Measurements from ENCODE around the gene SLC16A3. TPM values are rescaled to one million over a fixed set of nuclear protein-coding genes. Genes with fewer than 3 reads are reported as not detected.

SLC16A3 gene
- total and polyA plus RNA-seq, 2 donors (not counting 3 experiments of a cell fraction or from before 2014, with no cell fraction given): 95.9 to 171 TPM

DNA sequence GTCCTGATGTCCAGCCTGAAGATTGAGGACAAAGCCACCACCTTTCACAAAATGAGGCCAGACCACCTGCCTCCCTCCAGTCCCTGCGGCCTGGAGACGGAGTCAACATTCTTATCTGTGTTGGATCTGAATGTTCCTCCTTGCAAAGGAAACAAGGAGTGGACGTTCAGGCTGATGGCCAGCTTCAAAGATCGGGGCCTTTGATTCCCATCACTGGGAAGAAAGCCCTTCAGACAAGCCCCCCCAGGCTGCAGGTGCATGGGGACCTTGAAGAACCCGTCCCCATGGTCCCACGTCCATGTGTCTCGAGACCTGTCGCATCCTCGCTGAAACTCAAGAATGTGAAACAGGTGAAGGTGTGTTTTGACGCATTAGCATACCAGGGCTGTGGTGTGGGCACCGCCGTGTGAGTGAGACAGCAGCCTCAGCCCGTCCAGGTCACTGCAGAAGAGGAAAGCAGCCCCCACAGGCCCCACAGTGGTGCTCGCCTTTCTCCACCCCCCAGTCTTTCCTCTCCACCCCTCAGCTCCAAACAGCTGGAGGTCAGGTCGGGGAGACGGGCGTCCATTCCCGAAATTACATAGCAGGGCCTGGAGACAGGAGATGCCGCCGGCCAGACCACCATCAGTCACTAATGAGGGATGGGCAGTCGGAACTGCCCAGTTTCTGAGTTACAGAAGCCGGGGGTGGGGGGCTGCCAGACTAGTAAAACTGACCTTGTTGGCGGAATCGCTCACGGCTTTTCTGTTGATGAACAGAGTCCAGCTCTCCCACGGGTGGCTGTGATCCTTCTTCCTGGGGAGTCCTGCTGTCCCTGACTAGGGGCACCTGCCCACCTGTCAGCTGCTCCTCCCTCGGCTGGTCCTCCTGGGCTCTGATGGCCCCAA, 45.5 kb downstream of the SLC16A3 start:
- Histone ChIP-seq H3K4me3 (replicated peaks in 1 of 3; ENCODE audit: insufficient read depth in 1 of 3, low read depth in 1 of 3, low read length in 3 of 3) (no peak overlapping the region), H2AFZ (ENCODE audit: low read depth, low read length) (peak overlapping the region; percentile 85), H3K9me3 (replicated peaks; ENCODE audit: control insufficient read depth, insufficient read depth, low read length) (no peaks in the 10 kb centered on the region), H3K4me2 (ENCODE audit: insufficient read depth, low read length) (peak overlapping the region; percentile 45), H3K36me3 (ENCODE audit: control insufficient read depth in 2 of 2, extremely low read depth in 1 of 2, insufficient read depth in 2 of 2, low read length in 2 of 2) (peaks cover 5 to 19% of the 10 kb centered on the region in 2 experiments), H3K79me2 (ENCODE audit: control insufficient read depth, insufficient read depth, low read length) (peaks cover 39% of the 10 kb centered on the region), H3K9me1 (replicated peaks; ENCODE audit: control insufficient read depth, extremely low read depth, insufficient read depth, low read length) (no peaks in the 10 kb centered on the region), H3K9ac (replicated peaks; ENCODE audit: extremely low read depth, insufficient read depth, low read length) (no peak overlapping the region), H3K27me3 (ENCODE audit: control insufficient read depth in 2 of 2, insufficient read depth in 2 of 2, low read length in 2 of 2) (no peaks in the 10 kb centered on the region), H3K4me1 (ENCODE audit: control insufficient read depth, extremely low read depth, insufficient read depth, low read length) (peaks cover 14% of the 10 kb centered on the region), H4K20me1 (replicated peaks; ENCODE audit: control insufficient read depth, extremely low read depth, insufficient read depth, low read length) (no peaks in the 10 kb centered on the region), H3K27ac (ENCODE audit: insufficient read depth, low read depth, low read length) (no peak overlapping the region)
- BruUV-seq (replicated peaks): TSS peak; percentile 14
- DNase-seq (ENCODE audit: low read depth, low spot score): no peak
- CTCF ChIA-PET: interaction anchor here (1.0 to 1.8 kb wide), 5 partner anchors 9 to 244 kb away, joined by 3 to 6 read pairs (median 4); no protein-coding TSS in a partner anchor
- intact Hi-C loops (cut with micrococcal nuclease) (no loop called here), dilution Hi-C loops (cut with MboI; ENCODE audit: extremely low pct_ligation_motif_present, low sequenced_read_pairs) (no loop called here)
- no peak for FAIRE-seq
- POLR2A ChIA-PET: interaction anchor here (1.6 kb wide), 1 partner anchor 23 kb away, joined by 3 read pairs; no protein-coding TSS in a partner anchor
- TF ChIP-seq EZH2 (IDR thresholded peaks at IDR 0.05; ENCODE audit: borderline replicate concordance, low read depth, low read length, severe bottlenecking) (no peak), GATA2 (IDR thresholded peaks at IDR 0.05; ENCODE audit: insufficient read depth, insufficient read length, low read depth, low read length) (no peak), FOS (IDR thresholded peaks at IDR 0.05; ENCODE audit: borderline replicate concordance, insufficient read depth, low read length) (no peak), POLR2AphosphoS5 (IDR thresholded peaks at IDR 0.05; ENCODE audit: insufficient read depth, low read depth, low read length) (no peak)

DNA sequence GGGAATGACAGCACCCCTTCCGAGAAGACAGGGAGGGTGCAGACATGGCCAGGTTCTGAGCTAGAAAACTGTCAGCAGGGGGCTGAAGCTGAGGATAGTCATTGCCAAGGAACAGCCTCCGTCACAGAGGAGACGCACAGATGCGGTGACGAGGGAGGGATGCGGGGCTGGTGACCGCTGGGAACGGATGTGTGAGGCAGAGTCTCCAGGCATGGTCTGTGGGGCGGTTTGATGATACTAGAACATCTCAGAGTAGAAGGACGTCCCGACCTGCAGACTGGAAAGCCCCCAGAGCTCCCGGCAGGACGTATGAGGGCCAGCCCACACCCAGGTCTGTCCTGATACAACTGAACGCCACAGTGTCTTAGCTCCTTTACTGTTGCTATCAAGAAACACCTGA, 46.5 kb downstream of the SLC16A3 start:
- ChIA-PET POLR2A (no interaction called here), CTCF (interaction anchor here (1.2 to 1.5 kb wide), 3 partner anchors 8 to 26 kb away, joined by 3 to 4 read pairs (median 4); no protein-coding TSS in a partner anchor)
- no peaks in the 10 kb centered on the region for H3K27me3 ChIP-seq (ENCODE audit: control insufficient read depth in 2 of 2, insufficient read depth in 2 of 2, low read length in 2 of 2)
- no peak overlapping the region for H3K4me3 ChIP-seq (replicated peaks in 1 of 3; ENCODE audit: insufficient read depth in 1 of 3, low read depth in 1 of 3, low read length in 3 of 3)
- no peak for FAIRE-seq
- TF ChIP-seq, protein P1, sequence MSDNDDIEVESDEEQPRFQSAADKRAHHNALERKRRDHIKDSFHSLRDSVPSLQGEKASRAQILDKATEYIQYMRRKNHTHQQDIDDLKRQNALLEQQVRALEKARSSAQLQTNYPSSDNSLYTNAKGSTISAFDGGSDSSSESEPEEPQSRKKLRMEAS (IDR thresholded peaks at IDR 0.05; ENCODE audit: insufficient read depth, insufficient read length): no peak
- TF ChIP-seq FOS (IDR thresholded peaks at IDR 0.05; ENCODE audit: borderline replicate concordance, insufficient read depth, low read length) (no peak), EZH2 (IDR thresholded peaks at IDR 0.05; ENCODE audit: borderline replicate concordance, low read depth, low read length, severe bottlenecking) (no peak), JUN (IDR thresholded peaks at IDR 0.05; ENCODE audit: borderline replicate concordance, insufficient read depth, insufficient read length, low read depth) (no peak), POLR2AphosphoS5 (IDR thresholded peaks at IDR 0.05; ENCODE audit: insufficient read depth, low read depth, low read length) (no peak), MYC (IDR thresholded peaks at IDR 0.05; ENCODE audit: low read depth, low read length) (no peak), GATA2 (IDR thresholded peaks at IDR 0.05; ENCODE audit: insufficient read depth, insufficient read length, low read depth, low read length) (no peak), POLR2A (IDR thresholded peaks at IDR 0.05; ENCODE audit: low read depth, low read length) (no peak)
- TF ChIP-seq, protein P2, sequence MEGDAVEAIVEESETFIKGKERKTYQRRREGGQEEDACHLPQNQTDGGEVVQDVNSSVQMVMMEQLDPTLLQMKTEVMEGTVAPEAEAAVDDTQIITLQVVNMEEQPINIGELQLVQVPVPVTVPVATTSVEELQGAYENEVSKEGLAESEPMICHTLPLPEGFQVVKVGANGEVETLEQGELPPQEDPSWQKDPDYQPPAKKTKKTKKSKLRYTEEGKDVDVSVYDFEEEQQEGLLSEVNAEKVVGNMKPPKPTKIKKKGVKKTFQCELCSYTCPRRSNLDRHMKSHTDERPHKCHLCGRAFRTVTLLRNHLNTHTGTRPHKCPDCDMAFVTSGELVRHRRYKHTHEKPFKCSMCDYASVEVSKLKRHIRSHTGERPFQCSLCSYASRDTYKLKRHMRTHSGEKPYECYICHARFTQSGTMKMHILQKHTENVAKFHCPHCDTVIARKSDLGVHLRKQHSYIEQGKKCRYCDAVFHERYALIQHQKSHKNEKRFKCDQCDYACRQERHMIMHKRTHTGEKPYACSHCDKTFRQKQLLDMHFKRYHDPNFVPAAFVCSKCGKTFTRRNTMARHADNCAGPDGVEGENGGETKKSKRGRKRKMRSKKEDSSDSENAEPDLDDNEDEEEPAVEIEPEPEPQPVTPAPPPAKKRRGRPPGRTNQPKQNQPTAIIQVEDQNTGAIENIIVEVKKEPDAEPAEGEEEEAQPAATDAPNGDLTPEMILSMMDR (IDR thresholded peaks at IDR 0.05; ENCODE audit: extremely low read depth in 1 of 2, insufficient read depth in 1 of 2, low read depth in 1 of 2, low read length in 2 of 2): no peak
- H4K20me1 ChIP-seq (replicated peaks; ENCODE audit: control insufficient read depth, extremely low read depth, insufficient read depth, low read length): no peaks in the 10 kb centered on the region
- peaks cover 29% of the 10 kb centered on the region for H3K79me2 ChIP-seq (ENCODE audit: control insufficient read depth, insufficient read depth, low read length)
- no peak overlapping the region for H3K27ac ChIP-seq (ENCODE audit: insufficient read depth, low read depth, low read length)
- peaks cover 14% of the 10 kb centered on the region for H3K4me1 ChIP-seq (ENCODE audit: control insufficient read depth, extremely low read depth, insufficient read depth, low read length)
- H3K9me3 ChIP-seq (replicated peaks; ENCODE audit: control insufficient read depth, insufficient read depth, low read length): no peaks in the 10 kb centered on the region
- no peak overlapping the region for H3K4me2 ChIP-seq (ENCODE audit: insufficient read depth, low read length)
- no peak overlapping the region for H2AFZ ChIP-seq (ENCODE audit: low read depth, low read length)
- no peak for DNase-seq (ENCODE audit: low read depth, low spot score)
- peaks cover 3 to 12% of the 10 kb centered on the region in 2 experiments for H3K36me3 ChIP-seq (ENCODE audit: control insufficient read depth in 2 of 2, extremely low read depth in 1 of 2, insufficient read depth in 2 of 2, low read length in 2 of 2)
- no peaks in the 10 kb centered on the region for H3K9me1 ChIP-seq (replicated peaks; ENCODE audit: control insufficient read depth, extremely low read depth, insufficient read depth, low read length)
- dilution Hi-C loops (cut with MboI; ENCODE audit: extremely low pct_ligation_motif_present, low sequenced_read_pairs): no loop called here
- no TSS peak for BruUV-seq (replicated peaks)
- H3K9ac ChIP-seq (replicated peaks; ENCODE audit: extremely low read depth, insufficient read depth, low read length): no peak overlapping the region
- intact Hi-C loops (cut with micrococcal nuclease): no loop called here
